Adrenal gland (tissue), 12 donors: ENCODE measurements around the gene PRPF8. TPM values are rescaled to one million over a fixed set of nuclear protein-coding genes. Genes with fewer than 3 reads are reported as not detected.

Experiments
- DNase-seq, 7 donors: peaks; one replicate each; pipeline ENCODE4 v3.0.0-alpha.2; 2019 to 2020
- H3K27ac ChIP-seq, 5 donors: fragments of 200-600 bp; sonication (generic) in 4 of 5; 1 replicate in 3 of 5; 2 replicates in 2 of 5; pipeline versions ENCODE4 v1.5.1 to v1.8.0; 2016 to 2020; ENCODE audit warnings: mild to moderate bottlenecking in 1 of 5
- H3K27me3 ChIP-seq: fragments of 200-600 bp; 2 replicates; pipeline ENCODE4 v1.8.0; 2021
- H3K36me3 ChIP-seq, 2 donors: fragments of 200-600 bp; replicated peaks in 1 of 2; 1 replicate in 1 of 2; 2 replicates in 1 of 2; pipeline versions ENCODE4 v1.5.1 to v1.8.0; 2018 to 2022
- H3K4me1 ChIP-seq, 2 donors: fragments of 200-600 bp; replicated peaks in 1 of 2; 1 replicate in 1 of 2; 2 replicates in 1 of 2; pipeline versions ENCODE4 v1.5.1 to v1.8.0; 2018 to 2021
- H3K4me3 ChIP-seq, 4 donors: fragments of 200-600 bp; sonication (generic) in 3 of 4; one replicate each; pipeline ENCODE4 v1.5.1; 2016 to 2018
- H3K9me3 ChIP-seq, 3 donors: fragments of 200-600 bp; sonication (generic) in 1 of 3; replicated peaks in 1 of 3; 1 replicate in 2 of 3; 2 replicates in 1 of 3; pipeline versions ENCODE4 v1.5.1 to v1.8.0; 2016 to 2021
- CTCF ChIP-seq, 6 experiments: fragments of 450-650 bp in 4 of 6; fragments of 200-600 bp in 2 of 6; sonication (generic) in 1 of 6; IDR thresholded peaks; 1 replicate in 5 of 6; 2 replicates in 1 of 6; pipeline versions ENCODE4 v1.5.1 to v1.8.0; 2016 to 2021; ENCODE audit warnings: antibody characterized with exemption in 6 of 6, mild to moderate bottlenecking in 2 of 6, moderate library complexity in 1 of 6
- POLR2A ChIP-seq, 2 donors: fragments of 450-650 bp; IDR thresholded peaks; one replicate each; pipeline ENCODE4 v1.6.1; 2017; ENCODE audit warnings: antibody characterized with exemption in 2 of 2, mild to moderate bottlenecking in 2 of 2, moderate library complexity in 1 of 2
- WGBS, 4 donors: extraction: QIAGEN DNeasy Blood & Tissue Kit in 2 of 4; methylation state at CpG; one replicate each; pipeline versions ENCODE4 v1.1.5 to v1.1.7; 2013 to 2017; 5-methylcytosine and 5-hydroxymethylcytosine counted together
- intact Hi-C, 2 donors: fragments of 100-400 bp; cut with DNase I; formaldehyde crosslinking; loops; one replicate each; pipeline versions ENCODE4 v1.14.1 to v1.15.0; 2022 to 2023
- polyA plus RNA-seq, 3 donors: library from polyadenylated mRNA; stranded (reverse); fragments of 200-250 nt in 2 of 3; fragments of 350-450 nt in 1 of 3; fragmentation: Illumina TruSeq in 1 of 3; extraction: RNeasy Lipid Tissue Mini Kit (QIAGEN cat#74804) in 1 of 3; gene quantifications; one replicate each; pipeline ENCODE4 v1.2.3, GENCODE V29; 2013 to 2014
- total RNA-seq, 9 donors: library from RNA; depleted of rRNA in 4 of 9; stranded (reverse); fragments of >200 nt in 4 of 9; fragments of 120-200 nt in 1 of 9; fragmentation: NEBNext Ultra II Directional in 1 of 9; extraction: Animal tissue kit (Norgen Biotek cat#: 25700) in 1 of 9; gene quantifications; one replicate each; pipeline versions ENCODE4 v1.1.0 to v1.2.4, GENCODE V29; 2013 to 2023
- donor health status: healthy with polysubstance abuse.
- donor health status: Bipolar disorder and iron deficiency.
- donor health status: DM: yes; HTN: yes; CAD: no.
- donor health status: DM: no; HTN: no; CAD: no.
- donor health status: DM: no; HTN: no; CAD: no.
- donor health status: DM: yes; HTN: yes; CAD: no.

The PRPF8 gene
- total and polyA plus RNA-seq, 12 donors, result 107 to 748 (median 212) TPM

GRCh38 chr17:1623057-1623630 is 61.5 kb downstream of the PRPF8 start:
- Histone ChIP-seq H3K9me3 (no peaks in the 10 kb centered on the region), H3K4me1 (peaks cover 8 to 28% of the 10 kb centered on the region in 2 donors), H3K27me3 (no peaks in the 10 kb centered on the region), H3K36me3 (no peaks in the 10 kb centered on the region), H3K27ac (no peak overlapping the region), H3K4me3 (no peak overlapping the region)
- WGBS, 4 donors, result 91 to 94% (median 92%) methylated on average over 7 to 14 of the region's 14 CpGs
- TF ChIP-seq POLR2A (IDR thresholded peaks at IDR 0.05), result no peak
- no peak for TF ChIP-seq CTCF (IDR thresholded peaks at IDR 0.05)
- intact Hi-C loops, result no loop called here
- no peak for DNase-seq

GRCh38 chr17:1621273-1621954 is 63.3 kb downstream of the PRPF8 start:
- no peaks in the 10 kb centered on the region for H3K27me3 ChIP-seq
- no peaks in the 10 kb centered on the region for H3K9me3 ChIP-seq
- peaks cover 0 to 25% of the 10 kb centered on the region in 2 donors for H3K4me1 ChIP-seq
- H3K36me3 ChIP-seq, result no peaks in the 10 kb centered on the region
- 78 to 89% (median 79%) methylated on average over 10 to 22 of the region's 22 CpGs for WGBS, 4 donors
- intact Hi-C loops, result no loop called here
- H3K4me3 ChIP-seq, result no peak overlapping the region
- no peak for DNase-seq
- TF ChIP-seq CTCF (IDR thresholded peaks at IDR 0.05) (no peak), POLR2A (IDR thresholded peaks at IDR 0.05) (no peak)
- peak overlapping the region in 1 of 5 donors; percentile 57 for H3K27ac ChIP-seq

- no peaks in the 10 kb centered on the region for H3K27me3 ChIP-seq
- no peak overlapping the region for H3K27ac ChIP-seq
- peaks cover 0 to 16% of the 10 kb centered on the region in 2 donors for H3K4me1 ChIP-seq
- 85 to 91% (median 90%) methylated on average over 4 to 13 of the region's 13 CpGs for WGBS, 4 donors
- H3K36me3 ChIP-seq, result no peaks in the 10 kb centered on the region
- DNase-seq, result no peak
- intact Hi-C loops, result no loop called here
- H3K9me3 ChIP-seq, result no peaks in the 10 kb centered on the region
- H3K4me3 ChIP-seq, result no peak overlapping the region
- no peak for TF ChIP-seq POLR2A (IDR thresholded peaks at IDR 0.05)
- no peak for TF ChIP-seq CTCF (IDR thresholded peaks at IDR 0.05)
Observed at GRCh38 chr17:1620486-1620885, 64.2 kb downstream of the PRPF8 start.

DNA sequence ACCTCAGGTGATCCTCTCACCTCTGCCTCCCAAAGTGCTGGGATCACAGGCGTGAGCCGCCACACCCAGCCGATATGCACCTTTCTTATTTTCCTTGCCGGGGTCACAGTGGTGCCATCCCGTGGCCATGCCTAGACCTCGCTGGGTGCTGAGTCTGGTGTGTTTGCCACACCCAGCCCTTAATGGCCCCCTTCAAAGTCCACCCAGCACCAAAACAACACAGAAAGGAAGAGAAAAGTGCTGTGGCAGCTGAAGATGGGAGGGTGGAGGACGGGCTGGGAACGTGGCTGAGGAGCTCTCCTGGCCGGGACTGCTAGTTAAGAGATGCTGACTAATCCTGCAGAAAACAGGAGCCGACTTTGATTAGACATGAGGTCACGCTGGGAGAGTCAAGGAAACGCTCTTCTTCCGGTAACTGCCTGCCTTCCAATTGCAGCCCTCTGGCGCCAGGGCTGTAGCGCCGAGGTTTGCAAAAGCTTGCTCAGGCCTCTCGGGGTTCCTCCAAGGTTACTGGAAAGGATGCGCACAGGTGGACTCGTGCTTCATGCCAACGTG is 67.0 kb downstream of the PRPF8 start:
- TF ChIP-seq CTCF (IDR thresholded peaks at IDR 0.05), result peak in 4 of 6 experiments; percentile 5 to 19 (median 14)
- TF ChIP-seq POLR2A (IDR thresholded peaks at IDR 0.05), result peak in 1 of 2 donors; percentile 36
- WGBS, 4 donors, result 20 to 52% (median 30%) methylated on average over 14 to 20 of the region's 20 CpGs

More for the DNA sequence above, 67.0 kb downstream of the PRPF8 start:
- DNase-seq, result peak; percentile 56 to 82 (median 79)
- peak overlapping the region in 1 of 4 donors; percentile 5 for H3K4me3 ChIP-seq
- intact Hi-C loops, result no loop called here
- no peaks in the 10 kb centered on the region for H3K27me3 ChIP-seq
- H3K4me1 ChIP-seq, result peaks cover 0 to 11% of the 10 kb centered on the region in 2 donors
- no peaks in the 10 kb centered on the region for H3K9me3 ChIP-seq
- H3K27ac ChIP-seq, result peak overlapping the region; percentile 23 to 83 (median 54)
- H3K36me3 ChIP-seq, result peaks cover 0 to under 1% of the 10 kb centered on the region in 2 donors
